ENCODE measurements around the gene PCDH9. TPM values are rescaled to one million over a fixed set of nuclear protein-coding genes. Genes with fewer than 3 reads are reported as not detected.

PCDH9 gene
- total RNA-seq, 6 donors from 2014 or later, result 3.1 to 19.4 (median 7.8) TPM

DNA sequence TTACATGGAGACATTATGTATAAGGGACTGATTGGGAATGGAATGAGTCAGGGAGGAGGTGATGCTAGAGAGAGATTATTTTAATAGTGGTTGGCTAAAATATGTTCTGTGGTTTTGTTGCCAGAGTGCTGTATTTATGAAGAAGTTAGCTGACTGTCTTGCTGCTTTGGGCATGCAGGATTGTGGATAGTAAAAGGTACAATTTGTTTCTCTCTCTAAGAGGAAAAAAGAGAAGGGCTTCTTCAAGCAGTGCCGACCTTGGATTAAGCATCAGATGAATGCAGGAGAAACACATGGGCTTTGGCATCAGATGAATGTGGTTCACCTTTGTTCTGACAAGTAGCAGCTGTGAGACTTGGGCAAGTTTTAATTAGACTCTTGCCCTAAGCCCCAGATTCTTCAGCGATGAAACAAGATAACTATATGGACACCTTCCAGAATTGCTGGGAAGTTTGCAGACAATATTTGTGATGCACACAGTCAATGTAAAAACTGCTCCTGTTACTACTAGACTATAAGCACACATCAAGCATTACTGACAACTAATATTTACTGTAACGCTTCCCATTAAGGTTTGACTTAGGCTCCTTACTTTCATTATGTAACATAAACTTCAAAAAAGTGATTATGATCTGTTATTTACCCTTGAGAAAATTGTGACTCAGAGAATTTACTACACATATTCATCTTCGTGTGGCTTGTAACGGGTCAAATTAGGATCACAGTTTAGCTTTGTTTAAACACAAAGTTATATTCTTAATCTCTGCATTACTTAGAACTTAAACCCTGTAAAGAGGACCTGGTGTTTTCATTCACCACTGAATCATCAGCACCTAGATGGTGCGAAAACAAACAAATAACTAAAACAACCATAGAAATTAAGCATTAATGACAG is 824.0 kb downstream of the PCDH9 start:
- Histone ChIP-seq H3K4me1 (no peaks in the 10 kb centered on the region), H3K27me3 (no peaks in the 10 kb centered on the region), H3K36me3 (no peaks in the 10 kb centered on the region), H3K27ac (no peak overlapping the region), H3K4me3 (no peak overlapping the region), H3K9me3 (no peaks in the 10 kb centered on the region)
- WGBS, 2 donors, result 71 to 83% methylated on average over 6 of the region's 6 CpGs
- no peak for TF ChIP-seq POLR2AphosphoS5 (IDR thresholded peaks at IDR 0.05)
- TF ChIP-seq CTCF (IDR thresholded peaks at IDR 0.05), result no peak
- no peak for TF ChIP-seq POLR2A (IDR thresholded peaks at IDR 0.05)
- TF ChIP-seq EP300 (IDR thresholded peaks at IDR 0.05), result no peak
- ATAC-seq (ENCODE audit: low FRiP score in 2 of 2) (no peak), DNase-seq (no peak)

DNA sequence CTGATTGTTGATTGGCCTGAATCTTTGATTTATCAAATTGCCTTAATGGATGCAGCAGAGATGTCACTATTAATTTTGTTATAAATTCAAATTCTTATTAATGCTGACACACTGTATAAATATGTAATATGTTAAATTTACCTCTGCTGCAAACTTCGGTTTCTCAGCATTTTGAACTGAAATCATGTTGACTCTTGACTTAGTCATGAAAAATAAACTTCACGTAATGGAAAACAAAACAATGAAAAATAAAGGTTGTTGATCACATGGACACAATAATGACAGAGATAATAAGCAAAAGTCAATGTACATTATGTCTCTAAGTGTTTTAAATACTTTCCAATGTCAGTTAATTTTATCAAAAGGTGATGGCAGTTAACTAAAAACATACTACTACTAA is 827.6 kb downstream of the PCDH9 start:
- no peak overlapping the region for H3K4me3 ChIP-seq
- no peak for ATAC-seq (ENCODE audit: low FRiP score in 2 of 2)

DNA sequence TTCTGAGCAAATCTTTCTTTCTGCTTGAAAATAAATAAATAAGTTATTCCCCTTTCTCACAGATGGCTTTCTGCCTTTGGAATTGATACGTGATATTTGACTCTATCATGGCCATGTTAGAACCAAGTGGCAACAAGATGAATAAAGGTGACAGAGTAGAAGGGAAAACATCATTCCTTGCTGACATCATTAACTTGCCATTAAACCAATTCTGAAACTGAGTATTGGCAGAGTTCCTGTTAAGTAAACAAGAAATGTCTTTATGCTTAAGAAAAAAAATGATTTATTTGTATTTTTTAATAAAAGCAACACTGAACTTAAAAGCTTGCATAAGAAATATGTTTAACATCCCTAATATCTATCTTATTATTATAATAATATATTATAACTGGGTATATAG is 828.1 kb downstream of the PCDH9 start:
- DNase-seq, result no peak
- Histone ChIP-seq H3K9me3 (no peaks in the 10 kb centered on the region), H3K36me3 (no peaks in the 10 kb centered on the region), H3K27ac (no peak overlapping the region), H3K4me1 (no peaks in the 10 kb centered on the region), H3K4me3 (no peak overlapping the region), H3K27me3 (no peaks in the 10 kb centered on the region)
- ATAC-seq (ENCODE audit: low FRiP score in 2 of 2), result no peak
- no peak for TF ChIP-seq CTCF (IDR thresholded peaks at IDR 0.05)
- no peak for TF ChIP-seq EP300 (IDR thresholded peaks at IDR 0.05)
- TF ChIP-seq POLR2A (IDR thresholded peaks at IDR 0.05), result no peak
- no peak for TF ChIP-seq POLR2AphosphoS5 (IDR thresholded peaks at IDR 0.05)
- 81 to 90% methylated on average over 1 of the region's 1 CpG for WGBS, 2 donors

More for the DNA sequence above, 827.6 kb downstream of the PCDH9 start:
- no peak for TF ChIP-seq POLR2AphosphoS5 (IDR thresholded peaks at IDR 0.05)
- TF ChIP-seq CTCF (IDR thresholded peaks at IDR 0.05), result no peak
- TF ChIP-seq POLR2A (IDR thresholded peaks at IDR 0.05), result no peak
- no peak for TF ChIP-seq EP300 (IDR thresholded peaks at IDR 0.05)
- Histone ChIP-seq H3K4me1 (no peaks in the 10 kb centered on the region), H3K36me3 (no peaks in the 10 kb centered on the region), H3K9me3 (no peaks in the 10 kb centered on the region), H3K27ac (no peak overlapping the region), H3K27me3 (no peaks in the 10 kb centered on the region)
- no peak for DNase-seq
- WGBS, 2 donors, result 88% methylated on average over 2 of the region's 2 CpGs

DNA sequence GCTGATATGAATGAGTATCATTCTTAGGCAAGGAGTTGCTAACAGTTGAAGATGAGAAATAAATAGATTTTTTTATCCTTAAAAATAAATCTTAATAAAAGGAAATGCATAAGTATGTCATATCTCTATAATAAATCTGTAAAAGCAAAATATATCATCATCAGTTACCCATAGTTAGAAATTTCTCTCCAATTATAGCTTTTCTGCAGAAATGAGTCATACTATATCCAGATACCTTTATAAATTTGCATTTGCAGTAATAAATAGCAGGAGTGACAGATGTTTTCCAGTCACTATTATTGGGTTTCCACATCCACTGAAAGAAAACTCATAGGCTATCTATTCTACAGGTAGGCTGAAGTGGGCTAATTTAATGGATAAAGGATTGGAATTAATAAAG is 829.8 kb downstream of the PCDH9 start:
- Histone ChIP-seq H3K36me3 (no peaks in the 10 kb centered on the region), H3K4me1 (no peaks in the 10 kb centered on the region), H3K27me3 (no peaks in the 10 kb centered on the region), H3K27ac (no peak overlapping the region), H3K4me3 (no peak overlapping the region), H3K9me3 (no peaks in the 10 kb centered on the region)
- no peak for TF ChIP-seq CTCF (IDR thresholded peaks at IDR 0.05)
- no peak for TF ChIP-seq POLR2A (IDR thresholded peaks at IDR 0.05)
- no peak for TF ChIP-seq EP300 (IDR thresholded peaks at IDR 0.05)
- no peak for TF ChIP-seq POLR2AphosphoS5 (IDR thresholded peaks at IDR 0.05)
- no peak for DNase-seq
- ATAC-seq (ENCODE audit: low FRiP score in 2 of 2), result no peak

GRCh38 chr13:66399873-66400272 is 830.3 kb downstream of the PCDH9 start:
- no peak for ATAC-seq (ENCODE audit: low FRiP score in 2 of 2)
- H3K9me3 ChIP-seq, result no peaks in the 10 kb centered on the region

More at GRCh38 chr13:66399873-66400272, 830.3 kb downstream of the PCDH9 start:
- no peak for TF ChIP-seq POLR2A (IDR thresholded peaks at IDR 0.05)
- no peak for TF ChIP-seq POLR2AphosphoS5 (IDR thresholded peaks at IDR 0.05)
- TF ChIP-seq EP300 (IDR thresholded peaks at IDR 0.05), result no peak
- no peak for TF ChIP-seq CTCF (IDR thresholded peaks at IDR 0.05)
- 85 to 92% methylated on average over 1 of the region's 1 CpG for WGBS, 2 donors
- DNase-seq, result no peak
- Histone ChIP-seq H3K36me3 (no peaks in the 10 kb centered on the region), H3K4me3 (no peak overlapping the region), H3K4me1 (no peaks in the 10 kb centered on the region), H3K27ac (no peak overlapping the region), H3K27me3 (no peaks in the 10 kb centered on the region)

Measured in upper lobe of left lung (tissue), 6 donors.